GM18499 (cell line): ENCODE measurements around the gene RPP25L.

ENCODE experiments used
- ATAC-seq: cut with Tn5 transposase; IDR thresholded peaks from one replicate; pipeline ENCODE4 v1.9.1; 2021; ENCODE audit warnings: moderate number of reproducible peaks; ENCODE audit not compliant: insufficient read depth, unreplicated experiment

RPP25L gene

GRCh38 chr9:34588671-34589635 lies 22.9 kb downstream of the RPP25L start:
- ATAC-seq: no peak

- ATAC-seq: no peak
Observed at GRCh38 chr9:34587271-34587670, 24.6 kb downstream of the RPP25L start.

- ATAC-seq: no peak
Observed at GRCh38 chr9:34585946-34586669, 25.8 kb downstream of the RPP25L start.

DNA sequence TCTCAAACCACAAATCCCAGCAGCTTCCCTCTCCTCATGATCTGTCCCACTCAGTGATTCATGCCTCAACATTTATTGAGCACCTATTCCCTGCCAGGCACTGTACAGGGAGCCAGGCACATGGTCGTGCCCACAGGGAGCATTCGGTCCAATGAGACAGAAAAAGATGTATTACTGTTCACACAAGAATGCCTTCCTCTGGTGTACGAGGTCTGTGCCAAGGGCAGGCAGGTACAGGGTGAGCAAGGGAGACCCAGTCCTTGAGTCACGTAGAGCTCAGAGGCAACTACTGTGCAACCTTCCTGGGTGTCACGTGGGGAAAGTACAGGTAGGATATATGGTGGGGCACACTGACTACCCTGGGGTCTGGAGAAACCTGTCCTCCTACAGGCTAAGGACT lies 26.9 kb downstream of the RPP25L start:
- ATAC-seq: no peak

- no peak for ATAC-seq
Observed at GRCh38 chr9:34582787-34583186, 29.1 kb downstream of the RPP25L start.

- ATAC-seq: no peak
Observed at GRCh38 chr9:34581318-34581717, 30.6 kb downstream of the RPP25L start.

GRCh38 chr9:34580358-34580757 lies 31.5 kb downstream of the RPP25L start:
- no peak for ATAC-seq

DNA sequence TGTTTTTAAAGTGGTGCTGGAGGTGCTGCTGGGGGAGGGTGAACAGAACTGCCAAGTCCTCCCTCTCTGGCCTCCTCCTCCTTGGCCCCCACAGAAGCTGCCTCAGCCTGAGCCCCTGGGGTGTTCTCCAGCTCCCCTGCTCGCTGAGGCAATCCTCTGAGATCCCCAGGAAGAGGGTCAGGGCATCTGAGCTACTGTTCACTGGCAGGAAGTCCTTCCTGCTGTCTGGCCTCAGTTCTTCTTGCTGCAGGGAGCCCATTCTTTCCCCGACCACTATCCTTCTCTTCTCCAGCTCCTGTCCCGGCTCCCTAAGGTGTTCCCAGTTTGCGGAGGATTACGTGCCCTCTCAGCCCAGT lies 32.1 kb downstream of the RPP25L start:
- no peak for ATAC-seq

GRCh38 chr9:34579104-34579807 lies 32.6 kb downstream of the RPP25L start:
- ATAC-seq: no peak

DNA sequence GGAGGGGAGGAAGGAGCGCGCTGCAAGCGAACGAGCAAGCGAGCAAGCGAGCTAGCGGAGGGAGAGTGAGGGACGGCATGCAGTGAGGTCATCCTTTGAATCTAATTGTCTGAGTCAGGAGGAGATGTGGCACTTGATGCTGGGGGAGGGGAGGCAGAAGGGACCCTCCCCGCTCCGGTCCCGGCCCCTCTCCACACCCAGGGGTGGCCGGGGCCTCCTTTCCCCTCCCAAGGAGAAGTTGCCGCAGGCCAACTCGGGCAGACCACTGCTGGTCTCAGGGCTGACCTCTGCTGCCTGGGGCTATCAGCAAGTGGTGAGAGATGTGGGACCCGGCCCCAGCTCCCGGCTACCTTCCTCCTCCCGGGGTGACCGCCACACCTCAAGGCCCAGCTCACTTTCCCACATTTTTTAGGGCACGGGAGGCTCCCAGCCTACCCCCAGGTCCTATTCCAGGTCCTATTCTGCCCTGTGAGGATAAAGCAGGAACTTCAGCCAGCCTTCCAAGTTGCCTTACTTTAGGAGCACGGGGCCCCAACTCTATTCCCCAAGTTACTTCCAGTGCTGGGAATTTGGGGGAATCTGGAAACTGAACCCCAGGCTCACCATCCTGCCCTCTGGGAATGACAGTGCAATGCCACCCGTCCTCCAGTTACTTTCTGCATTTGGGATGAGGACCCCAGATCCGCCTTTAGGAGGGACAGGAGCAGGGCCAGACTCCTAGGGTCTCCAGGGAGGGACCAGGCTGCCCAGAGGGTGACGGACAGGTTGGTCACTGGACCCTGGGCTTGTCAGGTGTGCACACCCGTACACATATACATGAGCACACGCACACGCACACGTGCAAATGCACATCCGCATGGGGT lies 33.4 kb downstream of the RPP25L start:
- no peak for ATAC-seq

- no peak for ATAC-seq
Observed at GRCh38 chr9:34577400-34578240, 34.3 kb downstream of the RPP25L start.

GRCh38 chr9:34576597-34577399 lies 35.1 kb downstream of the RPP25L start:
- no peak for ATAC-seq

DNA sequence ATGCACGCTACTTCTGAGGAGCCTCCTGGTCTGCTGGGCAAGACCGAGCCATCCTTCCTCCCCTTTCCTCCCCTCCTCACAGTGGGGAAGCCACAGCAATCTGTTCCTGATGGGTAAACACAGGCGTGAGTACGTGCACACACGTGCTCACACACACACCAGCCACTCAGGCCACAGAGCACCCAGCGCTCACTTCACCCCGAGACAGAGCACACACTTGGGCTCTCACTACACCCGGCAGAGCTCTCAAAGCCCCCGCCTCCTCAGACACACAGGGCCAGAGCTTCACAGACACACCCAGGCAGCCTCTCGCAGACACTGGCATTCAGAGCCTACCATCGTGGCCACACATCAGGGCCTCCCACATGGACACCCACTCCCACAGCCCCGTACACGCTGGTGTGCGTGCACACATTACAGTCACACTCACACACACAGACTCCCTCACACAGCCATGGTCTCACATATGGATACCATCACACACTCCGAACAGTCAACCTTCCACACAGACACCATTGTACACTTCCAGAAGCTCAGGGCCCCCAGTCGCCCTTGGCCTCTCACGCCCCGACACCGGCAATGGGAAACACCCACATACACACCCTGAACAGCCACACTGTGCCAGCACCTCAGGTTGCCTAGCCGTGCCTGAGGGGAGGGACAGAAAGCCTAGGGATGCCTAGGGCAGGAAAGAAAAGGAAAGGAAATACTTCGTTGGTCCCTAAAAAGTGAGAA lies 35.9 kb downstream of the RPP25L start:
- no peak for ATAC-seq

GRCh38 chr9:34575241-34575640 lies 36.7 kb downstream of the RPP25L start:
- ATAC-seq: no peak

- ATAC-seq: no peak
Observed at GRCh38 chr9:34574571-34574970, 37.3 kb downstream of the RPP25L start.

GRCh38 chr9:34573599-34574325 lies 38.1 kb downstream of the RPP25L start:
- no peak for ATAC-seq

DNA sequence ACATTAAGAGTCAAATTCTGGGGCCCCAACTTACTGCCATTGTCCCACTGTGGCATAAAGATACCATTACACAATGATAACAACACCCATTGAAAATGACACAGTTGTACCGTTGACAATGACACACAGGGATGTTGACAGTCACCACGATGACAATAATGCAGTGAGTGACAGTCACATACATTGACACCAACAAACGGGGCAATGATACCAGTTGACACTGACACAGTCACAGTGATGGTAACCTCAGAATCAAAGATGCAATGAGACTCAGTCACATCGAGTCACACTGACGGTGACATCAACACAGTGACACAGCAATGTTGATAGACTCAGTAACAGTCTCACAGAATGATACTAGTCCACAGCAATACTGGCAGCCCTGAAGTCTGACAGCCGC lies 39.3 kb downstream of the RPP25L start:
- ATAC-seq: no peak
